ENCODE results near the gene AHDC1.
"Not testable (repeated sequence)": the region's sequence is repeated elsewhere in the genome, so short reads cannot be mapped to it uniquely, and the experiment has no call there.

The AHDC1 gene

DNA sequence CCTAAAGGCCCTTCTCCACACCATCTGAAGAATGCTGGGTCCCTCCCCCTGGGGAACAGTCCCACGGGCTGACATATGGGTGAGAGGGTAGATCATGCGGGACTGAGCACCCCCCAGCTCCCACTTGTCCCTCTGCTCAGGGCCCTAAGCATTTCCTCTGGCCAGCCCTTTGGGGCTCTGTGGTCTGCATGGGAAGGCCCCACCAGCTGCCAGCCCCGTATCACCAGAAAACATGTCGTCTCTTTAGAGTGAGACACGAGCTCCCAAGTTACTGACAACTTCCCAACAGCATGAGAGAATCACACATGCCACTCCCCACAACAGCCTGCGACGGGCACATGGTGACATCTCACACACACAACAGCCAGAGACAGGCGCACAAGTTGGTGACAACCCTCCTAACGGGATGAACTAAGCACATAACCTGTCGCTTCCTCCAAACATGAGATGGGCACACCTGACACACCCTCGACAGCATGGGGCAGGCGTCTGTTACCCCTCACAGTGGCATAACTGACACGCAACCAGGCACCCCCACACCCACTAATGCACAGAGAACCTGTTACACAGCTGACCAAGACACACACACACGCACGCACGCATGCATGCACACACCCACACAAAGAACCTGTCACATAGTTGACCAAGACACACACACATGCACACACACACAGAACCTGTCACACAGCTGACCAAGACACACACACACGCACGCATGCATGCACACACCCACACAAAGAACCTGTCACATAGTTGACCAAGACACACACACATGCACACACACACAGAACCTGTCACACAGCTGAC is 41.2 kb downstream of the AHDC1 start:
- no peak for DNase-seq

DNA sequence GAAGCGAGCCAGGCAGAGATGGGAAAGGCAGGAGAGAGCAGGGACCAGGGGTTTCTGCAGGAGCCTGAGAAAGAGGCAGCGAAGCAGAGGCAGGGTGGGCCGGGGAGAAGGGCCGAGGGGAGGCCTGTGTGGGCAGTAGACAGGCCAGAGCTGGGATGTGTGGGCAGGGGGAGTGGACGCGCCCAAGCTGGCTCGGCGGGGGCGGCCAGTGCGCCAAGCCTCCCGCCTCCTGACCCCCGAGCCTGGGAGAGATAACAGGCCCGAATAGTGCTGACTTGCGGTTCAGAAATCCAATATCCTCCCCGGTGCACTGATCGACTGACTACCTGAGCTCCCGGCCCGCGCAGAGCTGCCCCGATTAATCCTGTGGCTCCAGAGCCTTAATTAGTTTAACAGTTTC is 41.9 kb downstream of the AHDC1 start:
- DNase-seq, result no peak

DNA sequence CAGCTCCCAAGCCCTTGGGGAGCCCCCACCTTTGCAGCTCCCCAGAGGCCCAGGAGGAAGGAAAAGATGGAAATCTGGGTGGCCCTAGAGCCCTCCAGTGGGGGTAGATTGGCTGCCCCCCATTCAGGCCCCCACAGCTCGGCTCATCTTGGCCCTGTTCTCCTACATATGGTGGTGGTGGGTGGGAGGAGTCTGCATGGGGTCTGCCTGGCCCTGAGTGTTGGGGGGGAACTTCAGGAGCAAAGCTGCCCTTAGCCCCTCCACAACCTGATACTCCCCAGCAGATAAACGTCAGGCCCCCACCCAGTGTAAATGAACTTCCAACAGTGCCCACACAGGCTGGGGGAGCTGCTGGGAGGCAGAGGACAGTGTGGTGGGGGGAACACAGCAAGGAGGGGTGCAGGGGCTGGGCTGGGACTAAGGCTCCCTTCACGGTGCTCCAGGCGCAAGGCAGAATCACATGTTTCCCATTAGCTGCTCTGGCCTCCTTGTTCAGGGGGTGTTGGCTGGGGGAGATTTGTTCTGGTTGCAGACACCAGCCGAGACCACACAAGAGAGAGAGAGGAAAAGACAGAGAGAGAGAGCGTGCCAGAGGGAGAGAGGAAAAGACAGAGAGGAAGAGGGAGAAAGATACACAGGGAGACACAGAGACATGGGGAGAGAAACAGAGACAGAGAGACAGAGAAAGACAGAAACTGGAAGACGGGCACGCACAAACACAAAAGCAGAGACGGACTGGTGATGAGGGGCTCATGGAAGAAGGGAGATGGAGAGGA is 42.6 kb downstream of the AHDC1 start:
- DNase-seq, result no peak

DNA sequence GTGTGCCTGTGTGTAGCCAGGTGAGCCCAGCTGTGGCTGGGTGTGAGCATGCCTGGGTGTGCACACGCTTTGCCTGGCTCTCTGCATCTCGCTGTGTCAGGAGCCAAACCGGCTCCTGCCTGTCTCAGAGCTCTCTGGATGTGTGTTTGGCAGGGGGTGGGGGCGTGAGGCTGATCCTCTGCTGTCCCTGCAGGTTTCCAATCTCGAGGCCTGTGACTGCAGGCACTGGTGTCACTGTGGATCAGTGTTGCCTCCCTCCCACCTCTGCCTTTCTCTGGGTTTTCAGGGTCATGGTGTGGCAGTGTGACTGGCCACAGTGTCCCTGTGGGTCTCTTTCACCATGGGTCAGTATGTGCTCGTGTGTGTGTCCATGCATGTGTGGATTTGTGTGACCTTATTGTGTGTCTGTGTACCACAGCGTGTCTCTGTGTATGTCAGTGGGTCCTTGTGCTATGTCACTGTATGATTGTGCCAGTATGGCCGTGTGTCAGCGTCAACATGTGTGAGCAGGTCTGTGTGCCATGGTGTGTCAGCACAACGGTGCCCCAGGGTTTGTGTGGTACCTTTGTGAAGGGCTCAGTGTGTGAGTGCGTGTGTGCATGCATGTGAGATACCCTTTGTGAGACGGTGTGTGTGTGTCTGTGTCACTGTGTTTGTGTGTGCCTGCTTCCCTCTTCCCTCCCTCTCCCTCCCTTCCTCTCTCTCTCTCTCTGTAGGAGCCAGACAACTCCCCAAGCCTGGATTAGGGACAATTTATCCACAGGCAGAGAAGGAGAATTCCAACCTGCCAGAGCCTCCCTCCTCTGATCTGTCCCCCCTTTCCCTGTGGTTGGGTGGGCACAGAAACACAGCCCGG is 43.4 kb downstream of the AHDC1 start:
- no peak for DNase-seq

DNA sequence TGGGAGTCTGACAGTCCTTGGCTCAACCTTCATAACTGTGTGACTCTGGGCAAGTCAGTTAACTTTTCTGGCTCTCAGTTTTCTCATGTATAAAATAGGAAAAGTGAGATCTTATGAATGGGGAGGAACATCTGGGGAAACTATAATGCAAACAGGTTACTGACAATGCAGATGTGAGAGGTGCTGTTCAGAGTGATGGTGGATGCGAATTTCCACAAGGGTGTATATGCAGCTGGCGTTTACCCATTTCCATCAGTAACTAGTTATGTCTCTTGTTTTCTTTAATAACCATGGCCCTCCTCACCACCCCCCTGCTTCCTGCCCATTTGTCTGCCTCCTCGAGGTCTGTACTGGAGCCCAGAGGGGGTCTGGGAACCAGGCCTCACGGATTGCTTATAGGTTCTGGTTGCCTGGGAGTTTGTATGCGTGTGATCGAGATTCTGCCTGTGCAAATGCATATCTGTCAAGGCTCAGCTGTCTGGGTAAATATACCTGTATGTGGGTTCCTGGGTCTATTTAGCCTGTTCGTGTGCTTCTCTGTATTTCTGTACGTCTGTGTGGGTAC is 44.4 kb downstream of the AHDC1 start:
- DNase-seq, result no peak

DNA sequence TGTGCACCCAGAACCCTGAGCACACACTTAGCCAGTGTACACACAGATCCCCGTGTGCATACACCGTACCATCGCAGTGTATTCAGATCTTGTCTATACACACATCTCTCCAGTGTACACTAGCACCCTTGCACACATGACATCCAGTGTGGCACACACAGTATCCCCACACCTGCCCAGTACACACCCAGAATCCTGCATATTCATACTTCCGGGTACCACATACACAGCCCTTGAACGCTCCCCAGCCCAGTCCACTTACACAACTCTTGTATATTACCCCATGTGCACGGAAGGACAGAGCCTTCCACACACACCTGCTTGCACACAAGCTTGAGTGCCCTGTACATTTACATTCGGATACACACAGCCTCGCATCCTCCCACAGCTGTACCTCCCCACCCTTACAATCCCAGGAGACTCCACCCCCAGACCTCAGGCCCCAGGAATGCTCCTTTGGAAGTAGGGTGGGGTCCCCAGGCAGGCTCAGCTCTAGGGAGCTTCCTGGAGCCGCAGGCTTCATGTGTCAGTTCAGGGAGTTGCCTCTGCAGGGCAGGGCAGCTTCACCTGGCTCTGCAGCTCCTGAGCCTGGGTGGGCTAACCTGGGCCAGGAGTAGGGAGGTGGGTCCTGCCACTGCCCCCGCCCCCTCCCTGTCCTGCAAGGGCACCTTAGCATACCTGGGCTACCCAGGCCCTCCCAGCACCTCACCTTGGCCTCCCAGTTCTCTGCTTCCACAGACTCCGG is 46.2 kb downstream of the AHDC1 start:
- no peak for DNase-seq

DNA sequence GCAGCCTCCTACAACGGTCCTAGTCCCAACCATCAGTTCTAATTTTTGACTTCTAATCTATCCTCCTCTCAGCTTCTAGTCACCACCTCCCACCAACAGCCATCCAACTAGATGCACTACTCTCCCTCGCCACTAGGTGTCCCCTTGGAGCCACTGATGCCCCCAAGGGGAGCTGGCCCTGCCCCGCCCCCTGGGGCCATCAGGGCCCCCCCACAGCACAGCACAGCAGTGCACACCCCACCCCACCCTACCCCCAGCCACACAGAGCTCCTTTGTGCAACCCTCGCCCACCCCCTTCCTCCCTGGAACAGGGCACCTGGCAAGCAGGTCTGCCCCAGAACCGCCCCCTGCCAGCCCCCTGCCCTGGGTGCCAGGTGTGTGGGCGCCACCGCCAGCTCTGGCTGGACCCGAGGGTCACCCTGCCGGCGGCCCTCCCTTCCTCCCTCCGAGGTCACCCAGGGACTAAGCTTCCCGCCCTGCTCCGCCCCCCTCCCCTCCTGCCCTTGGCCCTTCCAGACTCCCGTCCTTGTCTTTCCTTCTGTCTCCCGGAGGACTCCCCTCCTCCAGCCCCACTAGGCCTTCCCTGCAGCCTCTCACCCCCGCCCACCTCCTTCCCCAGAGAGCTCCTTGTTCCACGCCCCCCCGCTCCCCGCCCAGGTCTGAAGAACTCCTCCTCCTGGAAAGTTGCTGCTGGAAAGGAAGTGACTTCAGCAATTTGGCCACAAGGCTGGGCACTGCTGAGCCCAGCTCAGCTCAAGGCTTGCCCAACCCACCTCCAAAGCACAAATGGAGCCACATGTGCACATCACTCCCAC is 47.0 kb downstream of the AHDC1 start:
- peak; percentile 38 to 72 (median 63) for DNase-seq

DNA sequence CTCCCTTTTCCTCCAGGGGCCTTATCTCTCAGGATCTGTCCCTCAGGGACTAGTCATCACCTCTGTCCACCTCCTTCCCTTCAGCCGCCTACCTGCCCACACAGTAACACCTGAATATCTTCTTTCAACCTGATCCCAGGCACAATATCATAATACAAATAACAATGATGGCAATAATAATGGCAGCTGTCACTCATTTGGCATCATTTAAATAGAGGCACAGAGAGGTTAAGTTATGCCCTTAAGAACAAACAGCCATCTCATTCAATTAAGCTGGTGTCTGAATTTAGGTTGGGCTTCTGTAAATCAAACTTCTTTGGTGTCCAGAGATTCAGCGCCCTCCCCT is 47.5 kb downstream of the AHDC1 start:
- no peak for DNase-seq

DNA sequence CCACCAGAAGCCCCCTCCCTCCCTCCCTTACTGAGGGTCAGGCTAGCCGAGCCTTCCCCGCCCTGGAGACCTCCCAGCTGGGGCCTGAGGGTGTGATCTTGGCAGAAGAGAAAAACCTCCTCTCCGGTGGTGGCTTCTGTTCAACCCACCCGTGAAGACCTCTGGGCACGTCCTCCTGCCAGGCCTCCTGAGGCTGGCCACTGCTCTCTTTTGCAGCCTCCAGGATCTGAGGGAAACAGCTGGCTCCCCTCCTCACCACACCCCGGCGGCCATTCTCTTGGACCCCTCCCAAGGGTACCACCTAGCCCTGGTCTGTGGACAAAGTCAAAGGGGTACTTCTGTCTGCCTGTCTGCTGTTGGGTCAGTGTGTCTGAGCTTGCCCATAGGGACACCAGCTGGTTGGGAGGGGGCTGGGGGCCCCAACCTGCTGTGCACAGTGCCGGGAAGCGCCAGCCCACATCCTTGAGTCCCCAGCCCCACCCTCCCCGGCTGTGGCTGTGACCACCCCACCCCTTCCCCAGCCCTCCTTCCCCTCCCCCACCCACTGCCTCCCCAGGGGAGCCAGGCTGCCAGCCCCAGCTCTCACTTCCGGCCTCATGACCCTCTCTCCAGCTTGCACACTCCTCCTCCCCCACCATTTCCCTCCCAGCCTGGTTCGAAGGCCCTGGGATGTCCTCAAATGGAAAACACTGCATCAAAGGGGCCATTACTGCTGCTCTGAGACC is 48.1 kb downstream of the AHDC1 start:
- DNase-seq, result peak in 1 of 5 experiments; percentile 74

DNA sequence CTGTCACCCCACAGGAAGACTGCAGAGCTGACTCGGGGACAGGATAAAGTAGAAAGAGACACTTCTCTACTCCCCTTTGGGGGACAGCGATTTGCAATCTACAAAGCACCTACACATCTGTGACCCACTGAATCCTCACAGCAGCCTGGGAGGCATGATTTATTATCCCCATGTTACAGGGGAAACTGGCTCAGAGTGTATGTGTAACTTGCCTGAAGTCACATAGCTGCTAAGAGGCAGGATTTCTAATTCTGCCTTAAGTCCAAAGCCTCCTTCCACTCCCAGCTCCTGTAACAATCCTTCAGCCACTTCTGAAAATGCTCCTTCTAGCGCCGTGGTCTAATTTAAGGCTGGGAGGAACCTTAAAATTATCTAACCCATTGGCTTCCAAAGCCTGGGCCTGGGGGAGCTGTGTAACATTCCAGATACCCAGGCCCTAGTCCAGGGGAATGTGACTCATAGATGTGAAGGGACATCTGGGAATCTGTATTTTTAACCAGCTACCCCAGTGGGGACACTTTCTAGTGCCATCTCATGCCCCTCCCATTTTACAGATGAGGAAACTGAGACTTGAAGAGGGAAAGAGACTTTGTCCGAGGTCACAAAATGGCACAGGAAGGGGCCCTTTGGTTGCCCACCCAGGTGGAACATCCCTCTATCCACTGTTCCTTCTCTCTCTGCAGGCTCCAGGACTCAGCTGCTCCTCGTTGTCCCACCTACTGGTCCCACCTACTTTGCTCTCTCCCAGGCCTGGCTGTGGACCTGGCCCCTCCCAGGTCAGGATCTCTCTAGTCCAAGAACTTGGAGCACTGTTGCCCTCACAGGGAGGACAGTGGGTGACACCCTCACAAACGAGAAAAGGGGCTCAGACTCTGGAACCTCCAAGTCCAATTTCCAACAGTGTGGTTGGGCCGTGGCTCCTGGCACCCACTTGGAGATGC is 48.9 kb downstream of the AHDC1 start:
- DNase-seq, result no peak

DNA sequence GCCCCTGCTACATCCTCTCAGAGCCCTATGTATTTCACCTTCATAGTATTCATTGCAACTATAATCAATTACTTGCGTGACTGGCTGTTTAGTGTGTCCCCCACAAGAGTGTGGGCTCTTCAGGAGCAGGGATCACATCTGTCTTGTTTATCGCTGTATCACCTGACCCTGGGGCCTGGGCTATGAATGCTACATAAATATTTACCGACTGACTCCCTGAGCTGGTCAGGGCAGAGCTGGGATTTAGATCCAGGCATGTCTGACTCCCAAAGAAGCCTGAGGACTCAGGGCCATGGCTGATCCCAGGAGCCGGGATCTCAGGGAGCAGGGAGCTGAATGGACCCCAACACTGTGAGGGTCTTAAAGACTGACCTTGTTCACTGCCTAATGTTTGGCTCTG is 49.7 kb downstream of the AHDC1 start:
- DNase-seq, result no peak

DNA sequence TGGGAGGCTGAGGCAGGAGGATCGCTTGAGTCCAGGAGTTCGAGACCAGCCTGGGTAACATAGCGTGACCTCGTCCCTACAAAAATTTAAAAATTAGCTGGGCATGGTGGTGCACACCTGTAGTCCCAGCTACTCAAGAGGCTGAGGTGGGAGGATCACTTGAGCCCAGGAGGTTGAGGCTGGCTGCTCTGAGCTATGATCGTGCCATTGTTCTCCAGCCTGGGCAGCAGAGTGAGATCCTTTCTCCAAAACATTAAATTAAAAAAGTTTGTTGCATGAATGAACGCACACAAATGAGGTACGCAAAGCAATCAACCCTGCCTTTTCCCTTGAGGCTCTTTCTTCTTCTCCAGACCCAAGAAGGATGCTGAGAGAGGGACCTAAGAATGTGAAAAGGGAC is 50.1 kb downstream of the AHDC1 start:
- not testable (repeated sequence) for DNase-seq

DNA sequence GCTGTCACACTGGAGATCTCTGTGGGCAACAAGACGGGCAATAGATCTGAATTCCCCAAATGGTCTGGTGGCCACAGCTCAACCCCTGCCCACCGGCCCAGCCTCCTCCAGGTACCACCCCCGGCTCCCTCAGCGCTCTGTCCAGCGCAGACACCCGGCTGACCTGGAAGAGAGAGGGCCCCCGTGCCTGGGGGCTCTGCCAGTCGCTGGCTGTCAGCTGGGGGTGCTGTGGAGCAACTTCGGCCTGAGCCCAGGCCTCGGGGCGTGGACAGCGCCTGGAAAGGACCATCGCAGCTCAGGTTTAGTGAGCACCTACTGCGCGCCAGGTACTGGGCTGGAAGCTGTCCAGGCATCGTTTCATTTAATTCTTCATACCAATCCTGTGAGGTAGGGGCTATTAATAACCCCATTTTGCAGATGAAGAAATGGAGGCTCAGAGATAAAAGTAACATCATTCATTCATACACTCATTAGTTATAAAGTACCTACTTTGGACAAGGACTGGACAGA is 51.0 kb downstream of the AHDC1 start:
- no peak for DNase-seq

DNA sequence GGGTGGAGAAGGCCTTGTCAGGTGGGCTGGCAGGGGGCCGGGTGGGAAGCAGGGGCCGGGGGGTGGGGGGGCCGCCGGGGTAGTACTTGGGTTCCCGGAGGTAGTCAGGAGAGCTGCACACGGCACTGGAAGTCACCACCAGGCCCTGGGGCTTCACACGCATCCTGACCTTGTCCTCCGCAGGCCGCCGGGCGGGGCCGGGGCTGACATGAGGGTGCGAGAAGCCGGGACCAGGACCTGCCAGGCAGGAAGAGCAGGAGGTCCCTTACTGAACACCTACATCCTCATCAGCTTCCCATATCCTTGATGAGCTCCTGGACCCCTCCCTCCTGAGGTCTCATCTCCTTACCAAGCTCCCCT is 52.0 kb downstream of the AHDC1 start:
- no peak for DNase-seq

DNA sequence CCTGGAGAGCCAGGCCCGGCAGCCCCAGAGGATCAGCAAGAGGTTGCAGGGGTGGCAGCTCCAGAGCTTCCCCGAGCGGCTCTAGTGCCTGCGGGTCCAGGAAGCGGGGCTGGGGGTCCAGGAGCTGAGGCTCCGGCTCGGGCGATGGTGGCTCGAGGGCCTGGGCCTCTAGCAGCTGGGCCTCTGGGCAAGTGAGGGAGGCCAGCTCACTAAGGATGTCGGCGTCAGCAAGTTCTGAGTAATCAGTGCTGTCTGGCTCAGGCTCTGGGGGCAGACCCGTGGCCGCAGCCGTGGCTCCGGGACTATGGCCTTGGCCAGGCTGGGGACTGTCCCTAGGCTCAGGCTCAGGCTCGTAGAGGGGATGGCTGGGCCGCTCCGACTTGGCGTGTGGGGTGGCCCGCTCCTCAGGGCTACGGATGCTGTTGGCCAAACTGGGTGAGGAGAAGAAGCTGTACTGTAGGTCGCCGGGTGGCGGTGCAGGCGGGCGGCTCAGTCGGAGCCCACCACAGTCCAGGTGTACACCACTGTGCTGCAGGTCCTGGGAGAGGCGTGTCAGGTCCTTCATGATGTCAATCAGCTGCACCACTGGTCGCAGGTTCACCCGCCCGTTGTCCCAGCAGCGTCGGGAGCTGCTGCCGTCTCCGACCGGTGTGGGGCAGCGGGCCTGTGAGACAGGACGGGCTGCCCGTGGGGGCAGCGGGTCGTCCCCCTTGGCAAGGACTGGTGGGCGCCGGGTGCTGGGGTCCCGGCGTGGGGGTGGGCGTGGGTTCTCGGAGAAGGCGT is 52.6 kb downstream of the AHDC1 start:
- DNase-seq, result no peak

DNA sequence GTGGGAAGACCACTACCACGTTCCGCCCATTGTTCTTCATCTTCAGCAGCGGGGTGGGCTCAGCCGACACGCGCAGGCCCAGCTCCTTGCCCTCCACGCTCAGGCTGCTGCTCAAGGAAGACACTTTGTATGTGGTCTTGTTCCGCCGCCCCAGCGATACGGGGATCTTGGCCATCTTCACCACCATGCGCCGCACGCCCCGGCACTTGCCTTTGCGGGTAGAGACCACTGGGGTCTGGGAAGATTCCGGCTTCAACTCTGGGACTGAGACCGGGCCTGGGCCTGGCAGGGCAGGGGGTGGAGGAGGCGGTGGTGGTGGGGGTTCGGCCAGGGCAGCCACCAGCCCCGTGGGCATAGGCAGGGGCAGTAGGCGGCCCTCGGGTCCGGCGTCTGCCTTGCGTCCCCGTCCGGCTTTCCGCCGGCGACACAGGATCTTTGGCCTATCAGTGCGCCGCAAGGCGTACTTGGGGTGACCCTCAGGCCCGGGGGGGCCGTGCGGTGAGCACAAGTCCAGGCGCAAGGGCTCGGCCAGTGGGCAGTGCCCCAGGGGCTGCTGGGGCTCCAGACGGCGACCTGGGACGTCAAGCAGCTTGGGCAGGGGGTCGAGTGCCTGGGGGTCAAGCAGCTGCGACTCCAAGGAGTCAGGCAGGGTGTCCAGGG is 53.3 kb downstream of the AHDC1 start:
- no peak for DNase-seq

DNA sequence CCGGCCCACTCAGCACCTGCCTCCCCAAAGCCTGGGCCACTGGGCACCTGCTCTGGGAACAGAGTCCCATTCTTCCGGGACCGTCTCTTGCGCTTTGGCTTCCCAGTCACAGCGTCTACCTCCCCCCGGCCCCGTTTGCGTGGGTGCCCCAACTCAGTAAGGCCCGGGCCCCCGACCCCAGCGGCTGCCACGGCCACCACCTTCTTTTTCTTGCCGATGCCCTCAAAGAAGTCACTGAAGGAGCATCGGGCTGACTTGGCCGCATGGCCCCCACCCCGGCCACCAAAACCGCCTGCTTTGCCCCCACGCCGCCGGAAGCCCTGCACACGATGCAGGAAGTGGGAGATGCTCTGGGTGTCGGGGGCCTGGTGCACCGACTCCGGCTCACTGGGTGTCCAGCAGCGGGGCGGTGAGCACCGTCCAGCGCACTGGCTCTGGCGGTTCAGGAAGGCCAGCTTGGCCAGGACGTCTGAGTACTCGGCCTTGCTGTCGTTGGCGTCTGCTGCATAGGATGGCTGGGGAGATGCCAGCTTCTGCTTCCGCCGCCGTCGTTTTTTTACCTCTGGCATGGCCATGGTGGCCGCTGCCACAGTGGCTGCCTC is 54.0 kb downstream of the AHDC1 start:
- DNase-seq, result no peak

Measured in T-helper 2 cell (primary cell).